Stimulated activated CD8-positive, alpha-beta memory T cell treated with anti-CD3 and anti-CD28 coated beads, Interleukin-4, amount 100 ng/mL, for 4 hours (primary cell): ENCODE measurements around the gene DMRTB1.
"Not testable (repeated sequence)": the region's sequence is repeated elsewhere in the genome, so short reads cannot be mapped to it uniquely, and the experiment has no call there.

Experiments
- DNase-seq, 2 donors: peaks; one replicate each; pipeline ENCODE4 v3.0.0-alpha.2; 2020; ENCODE audit warnings: low read depth in 2 of 2, low spot score in 1 of 2

DMRTB1 gene

GRCh38 chr1:53434405-53435007 is 24.7 kb upstream of the DMRTB1 start:
- DNase-seq, result not testable (repeated sequence)

- no peak for DNase-seq
Observed at GRCh38 chr1:53435151-53435550, 24.0 kb upstream of the DMRTB1 start.

- no peak for DNase-seq
Observed at GRCh38 chr1:53438427-53439336, 20.5 kb upstream of the DMRTB1 start.

- DNase-seq, result no peak
Observed at GRCh38 chr1:53439337-53440207, 19.6 kb upstream of the DMRTB1 start.

- no peak for DNase-seq
Observed at GRCh38 chr1:53440633-53441032, 18.6 kb upstream of the DMRTB1 start.

- no peak for DNase-seq
Observed at GRCh38 chr1:53442299-53442698, 16.9 kb upstream of the DMRTB1 start.

GRCh38 chr1:53446051-53446450 is 13.1 kb upstream of the DMRTB1 start:
- no peak for DNase-seq

- DNase-seq, result no peak
Observed at GRCh38 chr1:53447413-53447812, 11.8 kb upstream of the DMRTB1 start.

GRCh38 chr1:53448241-53448841 is 10.9 kb upstream of the DMRTB1 start:
- DNase-seq, result no peak

- DNase-seq, result no peak
Observed at GRCh38 chr1:53449021-53449420, 10.2 kb upstream of the DMRTB1 start.

- DNase-seq, result no peak
Observed at GRCh38 chr1:53449693-53450092, 9.5 kb upstream of the DMRTB1 start.

GRCh38 chr1:53450225-53450624 is 9.0 kb upstream of the DMRTB1 start:
- DNase-seq, result no peak

GRCh38 chr1:53454019-53454418 is 5.2 kb upstream of the DMRTB1 start:
- no peak for DNase-seq

GRCh38 chr1:53455364-53455991 is 3.7 kb upstream of the DMRTB1 start:
- DNase-seq, result no peak

GRCh38 chr1:53458634-53459033 is 565 bp upstream of the DMRTB1 start:
- no peak for DNase-seq

- no peak for DNase-seq
Observed at GRCh38 chr1:53460211-53460634, 1.0 kb downstream of the DMRTB1 start.

- no peak for DNase-seq
Observed at GRCh38 chr1:53460666-53461322, 1.6 kb downstream of the DMRTB1 start.

- no peak for DNase-seq
Observed at GRCh38 chr1:53461323-53462044, 2.3 kb downstream of the DMRTB1 start.

- DNase-seq, result no peak
Observed at GRCh38 chr1:53462193-53462592, 3.0 kb downstream of the DMRTB1 start.
